GM18907 (cell line): ENCODE data around the gene DNAJC21.
A peak's percentile ranks its signal among the peaks of the same experiment; 100 is the strongest.

Experiments used
- ATAC-seq: cut with Tn5 transposase; IDR thresholded peaks from one replicate; pipeline ENCODE4 v1.9.1; 2021; ENCODE audit warnings: mild to moderate bottlenecking, moderate library complexity; ENCODE audit not compliant: unreplicated experiment

Gene DNAJC21

GRCh38 chr5:34929134-34929719, at the start of gene DNAJC21:
Gene DNAJC21 (plus strand): TSS chr5:34929559. CDS start chr5:34929820, 261 bp downstream.
- peak; percentile 90 for ATAC-seq

GRCh38 chr5:34881246-34881645, 48.1 kb upstream of the DNAJC21 start:
- no peak for ATAC-seq

GRCh38 chr5:34886392-34887119, 42.8 kb upstream of the DNAJC21 start:
- no peak for ATAC-seq

GRCh38 chr5:34889394-34889793, 40.0 kb upstream of the DNAJC21 start:
- no peak for ATAC-seq

- ATAC-seq: no peak
These were observed 37.4 kb upstream of the DNAJC21 start for GRCh38 chr5:34891981-34892380.

GRCh38 chr5:34892414-34892813, 36.9 kb upstream of the DNAJC21 start:
- no peak for ATAC-seq

GRCh38 chr5:34894716-34895115, 34.6 kb upstream of the DNAJC21 start:
- no peak for ATAC-seq

- no peak for ATAC-seq
These were observed 33.5 kb upstream of the DNAJC21 start for GRCh38 chr5:34895641-34896419.

GRCh38 chr5:34897646-34898045, 31.7 kb upstream of the DNAJC21 start:
- ATAC-seq: no peak

GRCh38 chr5:34898258-34898895, 31.0 kb upstream of the DNAJC21 start:
- ATAC-seq: peak; percentile 85

- no peak for ATAC-seq
These were observed 30.3 kb upstream of the DNAJC21 start for GRCh38 chr5:34899066-34899465.

GRCh38 chr5:34900652-34901051, 28.7 kb upstream of the DNAJC21 start:
- ATAC-seq: no peak

GRCh38 chr5:34903260-34903659, 26.1 kb upstream of the DNAJC21 start:
- no peak for ATAC-seq

GRCh38 chr5:34905564-34905963, 23.8 kb upstream of the DNAJC21 start:
- ATAC-seq: no peak

- no peak for ATAC-seq
These were observed 16.3 kb upstream of the DNAJC21 start for GRCh38 chr5:34913072-34913471.

- ATAC-seq: peak; percentile 32
These were observed 14.7 kb upstream of the DNAJC21 start for GRCh38 chr5:34914671-34915138.

GRCh38 chr5:34915139-34915855, 14.1 kb upstream of the DNAJC21 start, which contains the start of the genes BRIX1 and RAD1:
Gene BRIX1 (plus strand): TSS chr5:34915711. CDS start chr5:34915739, 28 bp downstream.
Gene RAD1 (minus strand): TSS chr5:34915504. CDS start chr5:34914892, 612 bp downstream.
- ATAC-seq: peak; percentile 99

- ATAC-seq: peak; percentile 24
These were observed 13.5 kb upstream of the DNAJC21 start for GRCh38 chr5:34915856-34916192.

- ATAC-seq: no peak
These were observed 12.8 kb upstream of the DNAJC21 start for GRCh38 chr5:34916518-34916917.

- no peak for ATAC-seq
These were observed 11.3 kb upstream of the DNAJC21 start for GRCh38 chr5:34918025-34918424.
